ENCODE data around the gene TTC5.
A peak's percentile ranks its signal among the peaks of the same experiment; 100 is the strongest.

Gene TTC5

GRCh38 chr14:20247646-20248246 lies 58.0 kb downstream of the TTC5 start:
- no peak for TF ChIP-seq FOXM1 (IDR thresholded peaks at IDR 0.05; ENCODE audit: borderline replicate concordance, low read depth)
- TF ChIP-seq TCF12 (IDR thresholded peaks at IDR 0.05; ENCODE audit: low read depth): no peak
- TF ChIP-seq CREB1 (IDR thresholded peaks at IDR 0.05; ENCODE audit: low read depth): no peak
- no peak for TF ChIP-seq YY1 (IDR thresholded peaks at IDR 0.05; ENCODE audit: low read depth)
- TF ChIP-seq EP300 (IDR thresholded peaks at IDR 0.05; ENCODE audit: borderline replicate concordance): no peak
- TF ChIP-seq USF1 (IDR thresholded peaks at IDR 0.05): no peak
- no peak for TF ChIP-seq ZBTB7A (IDR thresholded peaks at IDR 0.05; ENCODE audit: low read depth)
- TF ChIP-seq TAF1 (IDR thresholded peaks at IDR 0.05; ENCODE audit: low read depth): no peak
- TF ChIP-seq, protein P1, sequence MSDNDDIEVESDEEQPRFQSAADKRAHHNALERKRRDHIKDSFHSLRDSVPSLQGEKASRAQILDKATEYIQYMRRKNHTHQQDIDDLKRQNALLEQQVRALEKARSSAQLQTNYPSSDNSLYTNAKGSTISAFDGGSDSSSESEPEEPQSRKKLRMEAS (IDR thresholded peaks at IDR 0.05): no peak
- TF ChIP-seq NFIC (IDR thresholded peaks at IDR 0.05): no peak
- TF ChIP-seq RAD21 (IDR thresholded peaks at IDR 0.05; ENCODE audit: low read depth): peak; percentile 62
- TF ChIP-seq EGR1 (IDR thresholded peaks at IDR 0.05): no peak
- TF ChIP-seq TEAD4 (IDR thresholded peaks at IDR 0.05): peak; percentile 31; the same call in 1 of the 2 replicates
- no peak for TF ChIP-seq CEBPB (IDR thresholded peaks at IDR 0.05)
- TF ChIP-seq, protein P2, sequence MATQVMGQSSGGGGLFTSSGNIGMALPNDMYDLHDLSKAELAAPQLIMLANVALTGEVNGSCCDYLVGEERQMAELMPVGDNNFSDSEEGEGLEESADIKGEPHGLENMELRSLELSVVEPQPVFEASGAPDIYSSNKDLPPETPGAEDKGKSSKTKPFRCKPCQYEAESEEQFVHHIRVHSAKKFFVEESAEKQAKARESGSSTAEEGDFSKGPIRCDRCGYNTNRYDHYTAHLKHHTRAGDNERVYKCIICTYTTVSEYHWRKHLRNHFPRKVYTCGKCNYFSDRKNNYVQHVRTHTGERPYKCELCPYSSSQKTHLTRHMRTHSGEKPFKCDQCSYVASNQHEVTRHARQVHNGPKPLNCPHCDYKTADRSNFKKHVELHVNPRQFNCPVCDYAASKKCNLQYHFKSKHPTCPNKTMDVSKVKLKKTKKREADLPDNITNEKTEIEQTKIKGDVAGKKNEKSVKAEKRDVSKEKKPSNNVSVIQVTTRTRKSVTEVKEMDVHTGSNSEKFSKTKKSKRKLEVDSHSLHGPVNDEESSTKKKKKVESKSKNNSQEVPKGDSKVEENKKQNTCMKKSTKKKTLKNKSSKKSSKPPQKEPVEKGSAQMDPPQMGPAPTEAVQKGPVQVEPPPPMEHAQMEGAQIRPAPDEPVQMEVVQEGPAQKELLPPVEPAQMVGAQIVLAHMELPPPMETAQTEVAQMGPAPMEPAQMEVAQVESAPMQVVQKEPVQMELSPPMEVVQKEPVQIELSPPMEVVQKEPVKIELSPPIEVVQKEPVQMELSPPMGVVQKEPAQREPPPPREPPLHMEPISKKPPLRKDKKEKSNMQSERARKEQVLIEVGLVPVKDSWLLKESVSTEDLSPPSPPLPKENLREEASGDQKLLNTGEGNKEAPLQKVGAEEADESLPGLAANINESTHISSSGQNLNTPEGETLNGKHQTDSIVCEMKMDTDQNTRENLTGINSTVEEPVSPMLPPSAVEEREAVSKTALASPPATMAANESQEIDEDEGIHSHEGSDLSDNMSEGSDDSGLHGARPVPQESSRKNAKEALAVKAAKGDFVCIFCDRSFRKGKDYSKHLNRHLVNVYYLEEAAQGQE (IDR thresholded peaks at IDR 0.05; ENCODE audit: low read depth): no peak
